Muscle of arm (tissue), 12 donors: ENCODE results near the gene ANKRD55. TPM values are rescaled to one million over a fixed set of nuclear protein-coding genes. Genes with fewer than 3 reads are reported as not detected.
"Not testable (repeated sequence)": the region's sequence is repeated elsewhere in the genome, so short reads cannot be mapped to it uniquely, and the experiment has no call there.

Experiments used
- DNase-seq: peaks from one replicate; pipeline ENCODE4 v3.0.0-alpha.2; 2013
- polyA plus RNA-seq, 12 donors: library from polyadenylated mRNA; unstranded; fragments of 120-200 nt; gene quantifications; one replicate each; pipeline ENCODE4 v1.2.1, GENCODE V29; 2013; ENCODE audit not compliant: insufficient read length in 12 of 12

The ANKRD55 gene
- polyA plus RNA-seq, 12 donors: 0.17 to 0.68 (median 0.34) TPM; not detected in 4

- no peak for DNase-seq
Observed at GRCh38 chr5:56169281-56169680, 63.8 kb downstream of the ANKRD55 start.

DNA sequence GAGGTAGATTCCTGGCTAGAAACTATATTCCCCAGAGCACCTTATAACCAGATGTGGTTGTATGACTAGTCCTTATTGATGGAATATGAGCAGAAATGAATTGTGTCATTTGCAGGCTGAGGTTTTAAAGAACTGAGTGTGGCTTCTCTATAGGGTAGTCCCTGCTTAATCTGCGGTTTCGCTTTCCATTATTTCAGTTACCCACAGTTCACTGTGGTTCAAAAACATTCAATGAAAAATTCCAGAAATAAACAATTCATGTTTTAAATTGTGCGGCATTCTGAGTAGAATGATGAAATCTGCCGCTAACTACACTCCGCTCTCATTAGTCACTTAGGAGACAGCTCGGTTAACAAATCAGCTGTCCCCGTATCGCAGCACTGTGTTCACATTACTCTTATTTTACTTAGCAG, 65.1 kb downstream of the ANKRD55 start:
- DNase-seq: no peak

DNA sequence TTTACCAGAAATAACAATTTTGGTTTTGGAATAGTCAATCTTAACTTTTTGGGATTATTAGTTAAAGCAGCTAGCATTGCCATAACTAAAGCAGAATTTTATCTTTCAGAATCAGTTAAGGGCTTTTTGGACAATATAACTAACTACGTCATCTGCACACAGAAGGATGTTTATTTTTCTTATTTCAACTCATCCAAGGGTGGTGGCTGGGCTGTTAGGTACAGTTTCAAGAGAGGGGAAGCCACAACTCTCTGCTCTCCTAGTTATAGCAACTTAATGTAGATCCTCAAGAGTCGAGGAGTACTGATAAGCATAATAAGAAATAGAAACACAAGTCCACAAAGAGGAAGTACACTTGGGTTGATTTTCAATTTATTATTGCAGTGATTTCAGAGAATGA, 65.6 kb downstream of the ANKRD55 start:
- no peak for DNase-seq

DNA sequence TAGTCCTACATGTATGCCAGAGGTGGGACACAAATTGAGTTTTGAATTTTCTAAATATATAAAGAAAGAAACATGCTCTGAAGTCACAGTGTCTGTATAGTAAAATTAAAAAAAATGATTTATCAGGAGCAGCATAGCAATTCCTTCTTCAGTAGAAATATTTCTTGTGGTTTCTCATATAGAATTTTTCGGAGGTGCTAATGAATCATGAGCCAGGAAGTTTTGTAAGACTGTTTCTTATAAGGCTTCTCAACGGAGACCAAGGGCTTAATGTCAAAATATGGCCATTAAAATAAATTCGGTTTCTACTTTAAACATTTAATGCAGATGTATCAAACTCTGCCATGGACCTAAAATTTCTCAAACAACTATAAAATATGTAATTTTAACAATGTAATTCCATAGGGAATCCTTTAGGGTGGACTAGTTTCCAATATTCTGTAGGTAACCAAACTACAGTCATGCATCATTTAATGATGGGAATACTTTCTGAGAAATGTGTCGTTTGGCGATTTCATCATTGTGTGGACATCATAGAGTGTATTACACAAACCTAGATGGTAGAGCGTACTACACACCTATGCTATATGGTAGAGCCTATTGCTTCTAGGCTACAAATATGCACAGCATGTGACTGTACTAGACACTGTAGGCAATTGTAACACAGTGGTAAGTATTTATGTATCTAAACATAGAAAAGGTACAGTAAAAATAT, 66.3 kb downstream of the ANKRD55 start:
- DNase-seq: no peak

DNA sequence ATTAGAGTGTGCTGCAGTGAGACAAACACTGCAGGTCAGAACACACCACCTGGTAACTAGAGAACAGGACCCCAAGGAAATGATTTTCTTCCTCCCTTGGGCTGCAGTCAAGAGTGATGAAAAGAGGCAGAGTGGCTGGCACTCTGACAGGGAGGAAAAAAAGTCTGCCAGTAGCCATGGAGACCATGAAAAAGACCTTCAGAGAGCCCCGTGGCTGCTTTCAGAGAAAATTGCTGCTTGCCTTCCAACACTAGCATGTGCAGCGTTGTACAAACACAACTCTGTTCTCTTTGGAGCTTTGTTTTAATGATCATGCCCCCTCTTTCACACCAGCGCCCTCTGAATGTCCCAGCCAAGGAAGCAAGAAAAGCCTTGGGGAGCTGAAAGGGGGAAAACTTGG, 68.8 kb downstream of the ANKRD55 start:
- no peak for DNase-seq

GRCh38 chr5:56161927-56162326, 71.2 kb downstream of the ANKRD55 start:
- DNase-seq: no peak

- DNase-seq: no peak
Observed at GRCh38 chr5:56161439-56161823, 71.7 kb downstream of the ANKRD55 start.

- no peak for DNase-seq
Observed at GRCh38 chr5:56160723-56161438, 72.2 kb downstream of the ANKRD55 start.

GRCh38 chr5:56159521-56159947, 73.6 kb downstream of the ANKRD55 start:
- DNase-seq: no peak

- no peak for DNase-seq
Observed at GRCh38 chr5:56158331-56158960, 74.7 kb downstream of the ANKRD55 start.

DNA sequence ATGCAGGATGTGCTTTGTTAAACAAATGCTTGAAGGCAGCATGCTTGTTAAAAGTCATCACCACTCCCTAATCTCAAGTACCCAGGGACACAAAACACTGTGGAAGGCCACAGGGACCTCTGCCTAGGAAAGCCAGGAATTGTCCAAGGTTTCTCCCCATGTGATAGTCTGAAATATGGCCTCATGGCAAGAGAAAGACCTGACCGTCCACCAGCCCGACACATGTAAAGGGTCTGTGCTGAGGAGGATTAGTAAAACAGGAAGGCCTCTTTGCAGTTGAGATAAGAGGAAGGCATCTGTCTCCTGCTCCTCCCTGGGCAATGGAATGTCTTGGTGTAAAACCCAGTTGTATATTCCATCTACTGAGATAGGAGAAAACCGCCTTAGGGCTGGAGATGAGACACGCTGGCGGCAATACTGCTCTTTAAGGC, 75.9 kb downstream of the ANKRD55 start:
- not testable (repeated sequence) for DNase-seq

DNA sequence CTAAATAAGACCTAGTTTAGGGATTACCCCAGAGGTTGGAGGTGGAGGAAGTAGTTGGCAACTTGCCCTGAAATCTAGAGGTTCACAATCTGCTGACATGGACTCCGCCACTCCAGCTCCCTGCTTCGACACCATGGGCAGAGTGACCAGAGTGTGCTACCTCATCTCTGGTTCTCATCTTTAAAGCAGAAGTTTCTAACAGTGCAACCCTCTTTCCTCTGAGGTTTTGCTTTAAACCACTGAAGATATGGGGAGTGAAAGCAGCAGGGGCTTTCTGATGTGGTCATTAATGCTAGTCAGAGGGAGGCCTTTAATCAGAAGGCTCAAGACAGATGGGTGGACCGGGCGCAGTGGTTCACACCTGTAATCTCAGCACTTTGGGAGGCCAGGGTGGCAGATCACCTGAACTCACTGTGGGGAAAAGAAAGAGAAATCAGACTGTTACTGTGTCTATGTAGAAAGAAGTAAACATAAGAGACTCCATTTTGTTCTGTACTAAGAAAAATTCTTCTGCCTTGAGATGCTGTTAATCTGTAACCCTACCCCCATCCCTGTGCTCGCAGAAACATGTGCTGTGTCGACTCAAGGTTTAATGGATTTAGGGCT, 76.4 kb downstream of the ANKRD55 start:
- not testable (repeated sequence) for DNase-seq

DNA sequence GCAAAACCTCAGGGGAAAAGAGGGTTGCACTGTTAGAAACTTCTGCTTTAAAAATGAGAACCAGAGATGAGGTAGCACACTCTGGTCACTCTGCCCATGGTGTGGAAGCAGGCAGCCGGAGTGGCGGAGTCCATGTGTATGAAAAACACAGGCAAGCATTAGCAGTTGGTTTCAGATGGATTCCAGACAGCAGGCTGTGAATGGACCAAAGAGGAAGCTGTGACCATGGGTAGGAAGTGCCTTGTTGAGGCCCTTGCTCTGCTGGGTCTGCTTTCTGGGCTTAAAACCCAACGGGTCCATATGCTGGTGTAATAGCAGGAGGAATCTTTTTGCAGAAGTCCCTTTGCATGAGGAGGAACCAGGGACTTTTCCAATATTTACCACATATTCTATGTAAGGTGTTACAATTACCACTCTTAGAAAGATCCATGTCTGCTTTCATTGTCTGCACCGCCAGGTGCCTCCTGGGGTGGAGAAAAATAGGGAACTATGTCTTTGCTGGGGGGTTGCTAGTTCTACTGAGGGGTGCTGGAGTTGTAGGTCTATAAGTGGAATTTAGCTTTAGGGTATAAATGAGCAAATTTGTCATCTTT, 77.0 kb downstream of the ANKRD55 start:
- no peak for DNase-seq

- DNase-seq: no peak
Observed at GRCh38 chr5:56154732-56155484, 78.2 kb downstream of the ANKRD55 start.

DNA sequence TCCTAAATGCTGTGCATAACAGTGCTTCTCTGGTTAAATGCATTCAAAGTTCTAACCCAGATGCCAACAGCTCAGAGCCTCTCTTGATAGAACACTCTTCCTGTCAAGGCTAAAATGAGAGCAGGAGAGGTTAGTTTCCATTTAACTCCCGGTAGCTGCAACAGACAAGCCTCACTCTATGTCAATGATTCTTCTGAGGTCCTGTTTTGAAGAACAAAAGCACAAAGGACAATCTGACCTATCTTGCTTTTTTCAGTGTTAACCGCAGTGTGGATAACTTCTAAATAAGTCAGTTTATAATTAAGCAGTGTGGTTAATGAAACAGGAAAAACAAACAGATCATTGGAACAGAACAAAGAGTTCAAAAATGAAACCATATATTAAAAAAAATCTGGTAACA, 80.7 kb downstream of the ANKRD55 start:
- DNase-seq: no peak

GRCh38 chr5:56150756-56151155, 82.4 kb downstream of the ANKRD55 start:
- DNase-seq: not testable (repeated sequence)

DNA sequence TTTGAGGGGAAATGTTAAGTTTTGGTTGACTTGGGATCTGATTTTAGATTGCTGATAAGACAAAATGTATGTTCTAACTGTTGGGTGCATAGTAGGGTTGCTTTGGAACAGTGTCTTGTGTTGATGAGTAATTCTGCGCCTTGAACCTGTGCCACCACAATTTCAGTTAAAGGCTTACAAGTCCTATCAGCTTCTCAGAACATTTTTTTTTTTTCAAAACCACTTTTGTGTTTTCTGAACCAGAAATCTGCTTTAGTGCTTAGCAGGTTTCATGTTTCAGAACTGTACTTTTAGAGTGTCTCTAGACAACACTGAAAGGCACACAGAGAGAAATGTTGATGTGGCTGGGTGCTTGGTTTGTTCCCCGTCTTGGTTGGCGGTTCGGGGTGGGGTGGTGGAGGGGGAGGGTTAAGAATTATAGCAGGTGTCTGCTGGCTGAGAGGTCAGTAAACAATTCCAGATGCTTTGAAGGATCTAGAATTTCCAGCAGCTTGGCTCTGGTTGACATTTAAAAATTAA, 84.6 kb downstream of the ANKRD55 start:
- DNase-seq: no peak

GRCh38 chr5:56147659-56148230, 85.4 kb downstream of the ANKRD55 start:
- DNase-seq: no peak

DNA sequence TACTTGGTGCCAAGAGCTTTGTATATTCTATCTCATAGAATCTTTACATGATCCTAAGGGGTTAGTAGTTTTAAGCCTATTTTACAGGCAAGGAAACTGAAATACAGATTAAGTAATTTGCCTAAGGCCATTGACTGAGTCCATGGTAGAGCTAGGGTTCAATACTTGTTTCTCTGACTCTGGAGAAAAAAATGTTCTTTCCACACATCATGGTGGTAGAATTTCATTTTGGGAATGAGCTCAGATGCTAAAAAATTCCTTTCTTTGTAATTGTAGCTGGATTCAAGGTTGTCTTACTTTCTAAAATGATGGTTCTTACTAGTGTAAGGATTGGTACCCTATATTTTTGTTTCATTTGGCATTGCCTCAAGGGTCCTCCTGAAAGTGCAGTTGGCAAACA, 86.0 kb downstream of the ANKRD55 start:
- no peak for DNase-seq

- no peak for DNase-seq
Observed at GRCh38 chr5:56146674-56147073, 86.5 kb downstream of the ANKRD55 start.

DNA sequence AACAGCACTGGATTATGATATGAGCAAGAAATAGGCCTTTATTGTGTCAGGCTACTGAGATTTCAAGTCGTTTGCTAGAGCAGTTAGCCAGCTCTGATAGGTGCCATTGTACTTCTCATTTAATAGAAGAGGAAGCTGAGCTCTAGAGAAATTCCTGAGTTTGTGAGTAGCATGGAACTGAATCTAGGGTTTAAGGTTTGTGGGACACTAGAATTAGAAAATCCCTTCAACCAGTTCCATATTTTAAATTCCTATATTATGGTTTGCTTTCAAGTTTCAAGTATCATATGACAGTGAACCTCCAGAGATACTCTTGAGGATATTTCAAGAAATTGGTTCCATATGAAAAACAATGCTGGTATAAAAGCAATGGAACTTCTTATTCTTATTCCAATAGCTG, 87.6 kb downstream of the ANKRD55 start:
- no peak for DNase-seq
